ENCODE measurements around the gene ZNF784.
"Not testable (repeated sequence)": the region's sequence is repeated elsewhere in the genome, so short reads cannot be mapped to it uniquely, and the experiment has no call there.

ZNF784 gene

GRCh38 chr19:55588738-55589137 is 35.6 kb downstream of the ZNF784 start:
- DNase-seq (ENCODE audit: extremely low spot score), result no peak
- POLR2A ChIA-PET, result interaction anchor here (3.8 kb wide), 1 partner anchor 10 kb away, joined by 29 read pairs; the partner anchor contains the start of gene FIZ1
- TF ChIP-seq FOXM1 (IDR thresholded peaks at IDR 0.05; ENCODE audit: borderline replicate concordance), result no peak
- no peak for TF ChIP-seq TARDBP (IDR thresholded peaks at IDR 0.05)
- no peak for TF ChIP-seq ARNT (IDR thresholded peaks at IDR 0.05)
- TF ChIP-seq ZNF384 (IDR thresholded peaks at IDR 0.05), result no peak
- TF ChIP-seq ELF4 (IDR thresholded peaks at IDR 0.05), result no peak
- TF ChIP-seq SP1 (IDR thresholded peaks at IDR 0.05), result no peak
- TF ChIP-seq SUZ12 (IDR thresholded peaks at IDR 0.05), result no peak
- no peak for TF ChIP-seq HDGF (IDR thresholded peaks at IDR 0.05; ENCODE audit: borderline replicate concordance)
- CTCF ChIA-PET, result no interaction called here

GRCh38 chr19:55586976-55587668 is 37.2 kb downstream of the ZNF784 start:
- peak; percentile 96 for DNase-seq (ENCODE audit: extremely low spot score)
- CTCF ChIA-PET, result interaction anchor here (0.7 to 1.1 kb wide), 3 partner anchors 14 to 40 kb away, joined by 3 to 4 read pairs (median 3); no protein-coding TSS in a partner anchor
- TF ChIP-seq PKNOX1 (IDR thresholded peaks at IDR 0.05), result peak; percentile 71
- no peak for TF ChIP-seq FOXK2 (IDR thresholded peaks at IDR 0.05)
- POLR2A ChIA-PET, result interaction anchor here (0.9 to 3.8 kb wide), 4 partner anchors 12 to 328 kb away, joined by 3 to 29 read pairs (median 6); partner anchors contain the start of genes FIZ1 and PPP6R1

- ChIA-PET CTCF (no interaction called here), POLR2A (interaction anchor here (2.6 kb wide), 2 partner anchors 14 to 19 kb away, joined by 8 to 15 read pairs; partner anchors contain the start of genes FIZ1 and ZNF524)
- DNase-seq (ENCODE audit: extremely low spot score), result no peak
- no peak for TF ChIP-seq FOXA1 (IDR thresholded peaks at IDR 0.05)
- peak; percentile 82 for TF ChIP-seq PKNOX1 (IDR thresholded peaks at IDR 0.05)
- TF ChIP-seq CTBP1 (IDR thresholded peaks at IDR 0.05; ENCODE audit: borderline replicate concordance), result no peak
These were observed 38.6 kb downstream of the ZNF784 start for GRCh38 chr19:55585658-55586339.

- ChIA-PET POLR2A (interaction anchor here (2.6 kb wide), 1 partner anchor 14 kb away, joined by 15 read pairs; the partner anchor contains the start of genes FIZ1 and ZNF524), CTCF (no interaction called here)
- TF ChIP-seq FOXA1 (IDR thresholded peaks at IDR 0.05) (no peak), BHLHE40 (IDR thresholded peaks at IDR 0.05; ENCODE audit: borderline replicate concordance) (no peak), ZNF384 (IDR thresholded peaks at IDR 0.05) (no peak), ARNT (IDR thresholded peaks at IDR 0.05) (no peak), LEF1 (IDR thresholded peaks at IDR 0.05; ENCODE audit: borderline replicate concordance) (no peak), FOXM1 (IDR thresholded peaks at IDR 0.05; ENCODE audit: borderline replicate concordance) (no peak), PKNOX1 (IDR thresholded peaks at IDR 0.05) (no peak), ELF4 (IDR thresholded peaks at IDR 0.05) (no peak), HDGF (IDR thresholded peaks at IDR 0.05; ENCODE audit: borderline replicate concordance) (no peak), NFRKB (IDR thresholded peaks at IDR 0.05) (no peak), SP1 (IDR thresholded peaks at IDR 0.05) (no peak)
- no peak for DNase-seq (ENCODE audit: extremely low spot score)
These were observed 39.5 kb downstream of the ZNF784 start for GRCh38 chr19:55584871-55585270.

DNA sequence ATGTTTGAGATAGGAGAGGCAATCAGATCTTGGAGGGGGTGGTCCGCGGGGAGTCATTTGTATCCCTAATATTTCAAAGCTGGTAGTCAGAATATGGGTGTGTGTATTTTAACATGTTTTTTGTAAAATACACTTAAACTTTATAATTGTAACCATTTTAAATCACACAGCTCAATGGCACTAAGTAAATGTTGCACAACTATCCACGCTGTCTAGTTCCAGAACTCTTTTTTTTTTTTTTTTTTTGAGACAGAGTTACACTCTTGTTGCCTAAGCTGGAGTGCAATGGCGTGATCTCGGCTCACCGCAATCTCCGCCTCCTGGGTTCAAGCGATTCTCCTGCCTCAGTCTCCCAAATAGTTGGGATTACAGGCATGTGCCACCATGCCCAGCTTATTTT is 40.5 kb downstream of the ZNF784 start:
- CTCF ChIA-PET; DNase-seq (ENCODE audit: extremely low spot score): not testable (repeated sequence)
- POLR2A ChIA-PET, result interaction anchor here (2.6 kb wide), 1 partner anchor 15 kb away, joined by 15 read pairs; the partner anchor contains the start of genes FIZ1 and ZNF524

GRCh38 chr19:55582284-55582683 is 42.1 kb downstream of the ZNF784 start:
- DNase-seq (ENCODE audit: extremely low spot score); CTCF ChIA-PET: not testable (repeated sequence)
- POLR2A ChIA-PET, result interaction anchor here (2.7 kb wide), 1 partner anchor 17 kb away, joined by 26 read pairs; the partner anchor contains the start of genes FIZ1 and ZNF524

DNA sequence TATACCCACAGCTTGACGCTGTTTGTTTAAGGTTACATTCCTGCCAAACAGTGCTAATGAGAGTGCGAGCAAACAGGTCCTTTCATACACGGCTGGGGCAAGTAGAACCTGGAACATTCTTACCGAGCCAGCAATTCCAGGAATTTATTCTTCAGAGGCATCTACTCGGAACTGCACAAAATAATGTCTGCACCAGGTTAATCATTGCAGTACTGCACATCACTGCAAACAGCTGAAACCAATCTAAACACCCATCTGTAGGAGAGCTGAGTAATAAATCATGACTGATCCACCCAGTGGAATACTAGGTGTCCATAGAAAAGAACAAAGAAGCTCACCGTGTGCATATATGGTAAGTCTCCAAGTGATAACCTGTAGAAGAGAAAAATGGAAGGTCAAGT is 42.5 kb downstream of the ZNF784 start:
- CTCF ChIA-PET, result no interaction called here
- no peak for DNase-seq (ENCODE audit: extremely low spot score)
- POLR2A ChIA-PET, result interaction anchor here (1.3 to 2.7 kb wide), 4 partner anchors 18 to 68 kb away, joined by 3 to 26 read pairs (median 10); partner anchors contain the start of genes FIZ1, ZNF524 and ZNF865
- TF ChIP-seq NFRKB (IDR thresholded peaks at IDR 0.05), result no peak
- TF ChIP-seq FOXK2 (IDR thresholded peaks at IDR 0.05), result no peak
- no peak for TF ChIP-seq SP1 (IDR thresholded peaks at IDR 0.05)

All from HEK293T (cell line).